MM.1S (cell line): ENCODE measurements around the gene IFIT1.

ENCODE experiments used
- EZH2 ChIP-seq: fragments of 300-600 bp; sonication (generic); optimal IDR thresholded peaks from 2 replicates; pipeline ENCODE3; 2017; ENCODE audit warnings: low read depth, mild to moderate bottlenecking, antibody characterized with exemption, low read length, mixed read lengths
- TF ChIP-seq, protein P1 (sequence below): fragments of 300-600 bp; sonication (generic); IDR thresholded peaks from 2 replicates; pipeline ENCODE4 v1.5.1; 2016; ENCODE audit warnings: antibody characterized with exemption, low read length, mixed read lengths

DNA sequence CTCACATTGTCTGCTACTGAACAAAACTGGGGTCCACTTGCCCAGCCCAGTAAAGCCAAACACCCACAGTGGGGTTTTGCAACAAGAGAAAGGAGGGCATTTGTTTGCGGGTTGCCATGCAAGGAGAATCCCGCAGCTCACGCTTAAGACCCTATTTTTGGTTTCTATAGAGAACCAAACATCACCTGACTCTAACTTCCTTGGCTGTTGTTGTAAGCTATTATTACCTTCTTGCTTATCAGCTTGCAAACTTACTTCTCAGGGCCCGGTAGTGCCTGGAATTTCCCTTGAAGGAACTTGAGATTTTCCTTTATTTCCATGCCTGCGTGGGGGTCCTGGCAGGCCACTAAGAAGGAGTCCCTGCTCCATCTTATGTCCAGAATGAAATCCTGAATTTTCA, 43.9 kb upstream of the IFIT1 start:
- TF ChIP-seq, protein P1, sequence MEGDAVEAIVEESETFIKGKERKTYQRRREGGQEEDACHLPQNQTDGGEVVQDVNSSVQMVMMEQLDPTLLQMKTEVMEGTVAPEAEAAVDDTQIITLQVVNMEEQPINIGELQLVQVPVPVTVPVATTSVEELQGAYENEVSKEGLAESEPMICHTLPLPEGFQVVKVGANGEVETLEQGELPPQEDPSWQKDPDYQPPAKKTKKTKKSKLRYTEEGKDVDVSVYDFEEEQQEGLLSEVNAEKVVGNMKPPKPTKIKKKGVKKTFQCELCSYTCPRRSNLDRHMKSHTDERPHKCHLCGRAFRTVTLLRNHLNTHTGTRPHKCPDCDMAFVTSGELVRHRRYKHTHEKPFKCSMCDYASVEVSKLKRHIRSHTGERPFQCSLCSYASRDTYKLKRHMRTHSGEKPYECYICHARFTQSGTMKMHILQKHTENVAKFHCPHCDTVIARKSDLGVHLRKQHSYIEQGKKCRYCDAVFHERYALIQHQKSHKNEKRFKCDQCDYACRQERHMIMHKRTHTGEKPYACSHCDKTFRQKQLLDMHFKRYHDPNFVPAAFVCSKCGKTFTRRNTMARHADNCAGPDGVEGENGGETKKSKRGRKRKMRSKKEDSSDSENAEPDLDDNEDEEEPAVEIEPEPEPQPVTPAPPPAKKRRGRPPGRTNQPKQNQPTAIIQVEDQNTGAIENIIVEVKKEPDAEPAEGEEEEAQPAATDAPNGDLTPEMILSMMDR, result no peak
- TF ChIP-seq EZH2, result no peak
